Stimulated activated CD4-positive, alpha-beta T cell treated with anti-CD3 and anti-CD28 coated beads, TNF-alpha, amount 100 ng/mL, for 48 hours (primary cell): ENCODE data around the gene ZNF462.

Source experiments
- DNase-seq, 3 donors: peaks; one replicate each; pipeline ENCODE4 v3.0.0-alpha.2; 2020; ENCODE audit warnings: low read depth in 3 of 3

ZNF462 gene

GRCh38 chr9:106929471-106930177, 66.7 kb downstream of the ZNF462 start:
- DNase-seq, result no peak

- no peak for DNase-seq
These were observed 67.5 kb downstream of the ZNF462 start for GRCh38 chr9:106930477-106930876.

- DNase-seq, result no peak
These were observed 68.5 kb downstream of the ZNF462 start for GRCh38 chr9:106931466-106931865.

GRCh38 chr9:106932178-106932577, 69.2 kb downstream of the ZNF462 start:
- no peak for DNase-seq

- DNase-seq, result no peak
These were observed 69.7 kb downstream of the ZNF462 start for GRCh38 chr9:106932675-106933074.

- DNase-seq, result no peak
These were observed 70.5 kb downstream of the ZNF462 start for GRCh38 chr9:106933470-106933869.

GRCh38 chr9:106934442-106935238, 71.7 kb downstream of the ZNF462 start:
- DNase-seq, result no peak

- DNase-seq, result no peak
These were observed 73.7 kb downstream of the ZNF462 start for GRCh38 chr9:106936680-106937079.

GRCh38 chr9:106941916-106942315, 79.0 kb downstream of the ZNF462 start:
- DNase-seq, result no peak

- no peak for DNase-seq
These were observed 83.0 kb downstream of the ZNF462 start for GRCh38 chr9:106945727-106946660.

GRCh38 chr9:106947106-106947900, 84.3 kb downstream of the ZNF462 start:
- DNase-seq, result no peak

- DNase-seq, result no peak
These were observed 90.2 kb downstream of the ZNF462 start for GRCh38 chr9:106953174-106953573.

- no peak for DNase-seq
These were observed 91.6 kb downstream of the ZNF462 start for GRCh38 chr9:106954558-106954957.

- DNase-seq, result no peak
These were observed 92.2 kb downstream of the ZNF462 start for GRCh38 chr9:106954974-106955850.

GRCh38 chr9:106956971-106957370, 94.0 kb downstream of the ZNF462 start:
- DNase-seq, result no peak

GRCh38 chr9:106958955-106959657, 96.1 kb downstream of the ZNF462 start:
- DNase-seq, result no peak

- no peak for DNase-seq
These were observed 97.3 kb downstream of the ZNF462 start for GRCh38 chr9:106960258-106960657.

GRCh38 chr9:106961623-106962022, 98.7 kb downstream of the ZNF462 start:
- no peak for DNase-seq

GRCh38 chr9:106962122-106962521, 99.2 kb downstream of the ZNF462 start:
- DNase-seq, result no peak
